Camera-type eye (tissue), 1 donor: ENCODE data around the gene PPP1CA. TPM values are rescaled to one million over a fixed set of nuclear protein-coding genes. Genes with fewer than 3 reads are reported as not detected.

Experiments
- total RNA-seq: library from RNA; depleted of rRNA; stranded (reverse); fragments of >200 nt; gene quantifications from one replicate; pipeline ENCODE4 v1.2.3, GENCODE V29; 2014

Gene PPP1CA
- 85.5 TPM for total RNA-seq

DNA sequence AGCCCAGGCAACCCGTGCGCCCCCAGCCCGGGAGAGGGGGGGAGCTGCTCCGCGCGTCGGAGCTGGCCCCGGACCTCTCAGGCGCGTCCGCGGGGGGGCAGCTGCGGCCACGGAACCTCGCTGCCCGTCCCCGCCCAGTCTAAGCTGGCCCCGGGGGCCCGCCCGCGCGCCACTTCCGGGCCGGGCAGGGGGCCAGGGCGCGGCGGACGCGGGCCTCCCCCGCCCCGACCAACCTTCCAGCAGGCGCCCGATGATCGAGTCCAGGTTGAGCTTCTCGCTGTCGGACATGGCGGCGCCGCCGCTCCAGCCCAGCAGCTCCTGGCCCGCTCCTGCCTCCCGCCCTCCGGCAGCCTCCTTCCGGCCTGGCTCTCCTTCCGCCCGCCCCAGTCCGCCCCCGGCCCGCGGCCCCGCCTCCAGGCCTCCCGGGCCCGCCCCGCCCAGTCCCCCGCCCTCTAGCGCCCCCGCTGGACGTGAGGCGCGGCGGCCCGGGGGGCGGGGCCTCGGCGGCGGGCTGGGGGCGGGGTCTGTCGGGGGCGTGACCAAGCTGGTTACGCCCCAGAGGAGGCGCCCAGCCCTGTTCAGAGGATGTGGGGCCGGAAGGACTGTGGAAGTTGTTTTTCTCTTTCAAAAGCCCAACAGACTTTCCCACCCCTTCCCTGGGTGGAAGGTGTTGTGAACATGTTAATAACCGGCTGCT, at the start of gene PPP1CA:
Gene PPP1CA (minus strand): TSS at position 364 of the 697 bp plus-strand sequence. CDS start 76 bp downstream, at position 288.

DNA sequence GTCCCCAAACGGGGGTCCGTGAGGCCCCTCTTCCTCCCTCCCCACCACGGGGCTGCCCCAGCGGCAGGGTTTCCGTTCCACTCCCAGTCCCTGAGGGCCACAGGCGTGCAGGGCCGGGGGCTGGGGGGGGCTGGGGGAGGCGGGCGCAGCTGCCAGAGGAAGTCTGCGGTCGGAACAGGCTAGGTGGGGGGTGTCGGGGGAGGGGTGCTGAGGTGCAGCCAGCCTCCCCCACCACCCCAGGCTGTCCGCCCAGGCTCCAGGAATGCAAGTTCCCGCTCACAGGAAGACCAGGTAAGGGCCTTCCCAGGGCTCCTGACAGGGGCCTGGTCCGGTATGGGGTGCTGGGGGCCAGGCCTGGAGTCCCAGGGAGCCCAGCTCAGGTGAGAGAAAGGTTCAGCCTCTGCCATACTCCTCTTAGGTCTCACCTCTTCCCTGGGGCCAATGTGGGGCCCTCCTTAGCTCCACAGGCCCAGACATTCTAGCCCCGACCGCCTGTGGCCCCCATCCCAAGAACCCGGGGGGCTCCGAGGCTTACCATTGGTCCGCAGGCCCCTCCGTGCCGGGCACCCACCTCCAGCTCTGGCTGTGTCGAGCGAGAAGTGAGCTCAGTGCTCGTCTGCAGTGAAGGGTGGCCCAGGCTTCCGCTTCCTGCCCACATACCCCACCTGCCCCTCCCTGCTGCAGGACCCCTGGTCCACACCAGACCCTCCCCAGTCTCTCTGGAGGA, 35.6 kb upstream of the PPP1CA start, which contains the start of gene PTPRCAP:
Gene PTPRCAP (minus strand): TSS at position 601 of the 727 bp plus-strand sequence. CDS start 63 bp downstream, at position 538.

GRCh38 chr11:67428052-67429001, 26.7 kb upstream of the PPP1CA start, which contains the start of gene RPS6KB2:
Gene RPS6KB2 (plus strand): TSS chr11:67428494. CDS start chr11:67428546, 52 bp downstream.

DNA sequence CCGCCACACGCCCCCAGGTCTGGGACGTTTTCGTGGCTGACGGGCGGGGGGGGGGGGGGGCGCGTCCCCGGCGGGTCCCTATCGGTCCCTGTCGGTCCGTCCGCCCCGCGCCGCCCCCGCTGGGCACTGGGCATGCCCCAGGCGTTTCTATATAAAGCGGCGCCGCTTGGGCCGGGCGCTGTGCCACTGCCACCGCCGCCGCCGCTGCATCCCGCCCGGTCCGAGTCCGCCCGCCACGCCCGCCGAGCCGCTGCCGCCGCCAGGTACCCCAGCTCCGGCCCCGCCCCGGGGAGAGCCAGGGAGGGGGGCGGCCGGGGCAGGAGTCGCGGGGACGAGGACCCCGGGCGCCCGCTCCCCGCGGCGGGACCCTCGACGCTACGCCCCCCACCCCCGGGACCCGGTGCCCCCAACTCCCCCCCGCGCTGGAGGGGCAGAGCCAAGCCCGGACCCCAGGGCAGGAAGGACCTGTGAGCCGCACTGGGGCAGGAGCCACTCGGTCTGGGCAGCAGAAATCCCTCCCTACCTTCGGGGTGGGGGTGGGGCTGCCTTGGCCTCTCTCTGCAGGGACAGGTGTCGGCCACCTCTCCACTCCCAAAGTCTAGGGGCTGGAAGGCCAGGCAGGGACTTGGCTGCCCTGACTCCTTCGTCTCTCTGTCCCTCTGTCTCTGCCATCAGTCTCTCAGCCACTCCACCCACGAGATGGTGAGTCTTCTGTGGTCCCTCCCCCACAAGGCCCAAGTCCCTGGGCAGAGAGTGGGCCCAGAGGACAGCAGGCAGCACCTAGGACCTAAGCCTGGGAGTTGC, 14.0 kb upstream of the PPP1CA start, which contains the start of gene CARNS1:
Gene CARNS1 (plus strand): TSS at position 178 of the 804 bp plus-strand sequence. CDS start 522 bp downstream, at position 700.

GRCh38 chr11:67391304-67392182, 10.1 kb downstream of the PPP1CA start, which contains the start of gene RAD9A:
Gene RAD9A (plus strand): TSS chr11:67391986. CDS start chr11:67392045, 59 bp downstream.

DNA sequence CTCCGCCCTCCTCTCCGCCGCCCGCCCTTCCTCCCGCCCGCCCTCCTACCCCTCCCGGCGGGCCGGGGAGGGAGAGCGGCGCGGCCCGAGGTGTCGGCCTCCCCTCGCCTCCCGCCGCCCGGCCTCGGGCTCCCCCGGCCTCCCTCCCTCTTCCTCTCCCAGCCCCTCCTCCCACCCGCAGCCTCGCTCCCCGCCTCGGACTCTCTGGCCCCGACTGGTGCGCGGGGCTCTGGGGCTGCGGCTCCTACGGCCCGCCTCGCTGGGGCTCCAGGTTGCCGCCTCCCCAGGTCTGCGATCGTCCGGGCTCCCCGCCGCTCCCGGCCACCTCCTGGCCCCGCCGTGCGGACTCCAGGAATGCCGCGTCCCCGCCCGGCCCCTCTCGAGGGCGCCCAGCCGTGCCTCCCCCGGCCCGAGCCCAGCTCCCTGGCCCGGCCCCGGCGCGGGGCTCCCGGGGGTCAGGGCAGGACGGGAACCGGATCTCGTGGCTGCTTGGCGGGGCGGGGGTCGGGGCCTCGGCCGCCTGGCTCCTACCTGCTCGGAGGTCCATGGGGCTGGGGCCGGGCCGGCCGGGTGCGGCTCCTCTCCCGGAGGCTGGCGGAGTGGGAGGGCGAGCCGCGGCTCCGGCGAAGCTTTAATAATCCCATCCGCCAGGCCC, 28.5 kb downstream of the PPP1CA start, which contains the start of gene CLCF1:
Gene CLCF1 (minus strand): TSS at position 606 of the 655 bp plus-strand sequence. CDS start 59 bp downstream, at position 547.

DNA sequence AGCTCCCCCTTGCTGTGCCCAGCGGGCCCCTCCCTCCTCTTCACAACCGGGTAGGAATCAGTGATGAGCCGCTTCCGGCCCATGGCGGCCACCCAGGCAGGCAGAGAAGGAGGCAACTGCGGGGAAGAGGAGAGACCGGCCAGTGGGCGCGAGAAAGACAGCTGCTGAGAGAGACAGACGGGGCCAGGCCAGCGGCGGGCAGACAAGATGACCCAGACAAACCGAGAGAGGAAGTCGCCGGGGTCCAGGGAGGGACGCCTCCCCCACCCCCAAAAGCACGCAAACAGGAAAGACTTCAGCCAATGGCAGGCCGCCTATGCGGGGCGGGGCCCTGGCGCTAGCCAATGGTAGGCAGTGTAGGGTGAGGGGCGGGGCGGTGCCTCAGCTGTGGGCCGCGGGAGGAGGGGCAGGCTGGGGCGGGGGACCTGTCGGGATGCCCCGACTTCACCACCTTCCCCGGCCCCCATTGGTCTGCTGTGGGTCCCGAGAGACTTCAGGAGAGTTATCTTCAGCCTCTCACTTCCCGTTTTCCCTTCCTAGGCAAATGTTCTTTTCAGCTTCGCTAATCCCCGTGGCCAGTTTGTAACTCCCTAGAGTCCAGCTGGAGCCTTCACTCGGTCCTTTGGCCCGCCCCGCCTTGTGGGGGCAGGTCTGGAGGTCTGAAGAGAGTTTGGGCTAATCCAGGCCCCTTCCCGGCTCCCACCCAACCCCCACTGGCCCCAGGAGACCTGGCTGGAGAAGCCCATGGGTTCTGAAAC, 48.2 kb downstream of the PPP1CA start, which contains the start of gene POLD4:
Gene POLD4 (minus strand): TSS at position 230 of the 758 bp plus-strand sequence. CDS start 147 bp downstream, at position 83.

Other genes starting within 250 kb of the PPP1CA start
- 36.3 TPM for gene GRK2, start 135.4 kb downstream of the PPP1CA start, total RNA-seq
- 46.7 TPM for gene ANKRD13D, start 112.6 kb downstream of the PPP1CA start, total RNA-seq
- 29.1 TPM for gene SSH3, start 98.3 kb downstream of the PPP1CA start, total RNA-seq
- 11.1 TPM for gene POLD4, start 48.3 kb downstream of the PPP1CA start, total RNA-seq
- 2.9 TPM for gene CLCF1, start 28.3 kb downstream of the PPP1CA start, total RNA-seq
- 26.6 TPM for gene RAD9A, start 9.9 kb downstream of the PPP1CA start, total RNA-seq
- 1.4 TPM for gene TBC1D10C, start 2.2 kb upstream of the PPP1CA start, total RNA-seq
- 5.1 TPM for gene CARNS1, start 13.8 kb upstream of the PPP1CA start, total RNA-seq
- 41.7 TPM for gene RPS6KB2, start 26.6 kb upstream of the PPP1CA start, total RNA-seq
- gene PTPRCAP, start 35.8 kb upstream of the PPP1CA start, total RNA-seq, result 0.71 TPM
- 55.3 TPM for gene CORO1B, start 41.6 kb upstream of the PPP1CA start, total RNA-seq
- gene GPR152, start 50.9 kb upstream of the PPP1CA start, total RNA-seq, result not detected
- 6.3 TPM for gene CABP4, start 53.5 kb upstream of the PPP1CA start, total RNA-seq
- 73.1 TPM for gene TMEM134, start 67.4 kb upstream of the PPP1CA start, total RNA-seq
- 49.3 TPM for gene AIP, start 81.2 kb upstream of the PPP1CA start, total RNA-seq
- gene PITPNM1, start 103.5 kb upstream of the PPP1CA start, total RNA-seq, result 79.8 TPM
- 13.1 TPM for gene CDK2AP2, start 106.3 kb upstream of the PPP1CA start, total RNA-seq
- 5.6 TPM for gene CABP2, start 121.6 kb upstream of the PPP1CA start, total RNA-seq
- 417 TPM for gene GSTP1, start 182.0 kb upstream of the PPP1CA start, total RNA-seq
- 186 TPM for gene NDUFV1, start 205.1 kb upstream of the PPP1CA start, total RNA-seq
- gene NUDT8, start 228.1 kb upstream of the PPP1CA start, total RNA-seq, result 3.7 TPM
- not detected for gene TBX10, start 237.9 kb upstream of the PPP1CA start, total RNA-seq
- not detected for gene ACY3, start 248.9 kb upstream of the PPP1CA start, total RNA-seq